Endometrium (tissue), 2 donors: ENCODE data around the gene NPHP3.

Source experiments
- FAIRE-seq: peaks from 2 replicates; lab custom pipeline; 2012; peaks lifted over from hg19 to GRCh38; lab: Jason Lieb, UNC
- donor health status: control.
- donor health status: control.

Gene NPHP3

GRCh38 chr3:132695422-132695821, 26.8 kb downstream of the NPHP3 start:
- FAIRE-seq = no peak

- no peak for FAIRE-seq
Observed at GRCh38 chr3:132694991-132695390, 27.2 kb downstream of the NPHP3 start.

DNA sequence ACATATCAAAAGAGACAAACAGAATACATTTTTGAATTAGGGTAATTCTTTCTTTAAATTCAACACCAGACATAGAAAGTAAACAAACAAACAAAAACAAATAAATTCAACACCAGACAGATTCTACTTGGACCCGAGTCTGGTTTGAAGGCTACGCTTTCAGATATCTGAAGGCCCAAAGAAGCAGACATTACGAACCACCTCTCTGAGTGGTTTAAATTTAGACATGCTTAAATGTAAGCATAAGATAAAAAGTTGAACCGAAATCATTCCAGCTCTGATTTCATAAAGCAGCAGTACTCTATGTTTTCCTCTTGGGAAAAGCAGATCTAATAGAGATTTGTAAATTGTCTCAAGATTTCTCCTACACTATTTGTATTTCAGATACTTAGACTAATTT, 32.2 kb downstream of the NPHP3 start:
- FAIRE-seq = no peak

- no peak for FAIRE-seq
Observed at GRCh38 chr3:132682201-132682600, 40.0 kb downstream of the NPHP3 start.

GRCh38 chr3:132681421-132681820, 40.8 kb downstream of the NPHP3 start:
- no peak for FAIRE-seq

DNA sequence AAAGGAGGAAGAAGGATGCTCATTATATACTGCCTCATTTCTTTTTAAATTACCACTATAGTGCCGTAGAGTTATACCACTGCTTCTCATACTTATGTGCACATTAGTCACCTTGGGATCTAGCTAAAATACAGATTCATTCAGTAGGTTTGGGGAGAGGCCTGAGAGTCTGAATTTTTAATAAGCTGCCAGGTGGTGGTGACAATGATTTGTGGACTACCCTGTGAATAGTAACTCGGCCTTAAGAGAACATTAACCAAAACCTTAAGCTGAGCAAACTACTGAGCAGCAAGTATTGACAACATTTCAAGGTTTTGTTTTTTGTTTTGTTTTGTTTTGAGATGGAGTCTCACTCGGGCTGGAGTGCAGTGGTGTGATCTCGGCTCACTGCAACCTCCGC, 42.3 kb downstream of the NPHP3 start:
- FAIRE-seq = no peak

- FAIRE-seq = no peak
Observed at GRCh38 chr3:132675408-132675807, 46.8 kb downstream of the NPHP3 start.

- FAIRE-seq = no peak
Observed at GRCh38 chr3:132669256-132669777, 52.9 kb downstream of the NPHP3 start.

- no peak for FAIRE-seq
Observed at GRCh38 chr3:132665230-132665745, 56.9 kb downstream of the NPHP3 start.

- FAIRE-seq = no peak
Observed at GRCh38 chr3:132662212-132662611, 60.0 kb downstream of the NPHP3 start.

DNA sequence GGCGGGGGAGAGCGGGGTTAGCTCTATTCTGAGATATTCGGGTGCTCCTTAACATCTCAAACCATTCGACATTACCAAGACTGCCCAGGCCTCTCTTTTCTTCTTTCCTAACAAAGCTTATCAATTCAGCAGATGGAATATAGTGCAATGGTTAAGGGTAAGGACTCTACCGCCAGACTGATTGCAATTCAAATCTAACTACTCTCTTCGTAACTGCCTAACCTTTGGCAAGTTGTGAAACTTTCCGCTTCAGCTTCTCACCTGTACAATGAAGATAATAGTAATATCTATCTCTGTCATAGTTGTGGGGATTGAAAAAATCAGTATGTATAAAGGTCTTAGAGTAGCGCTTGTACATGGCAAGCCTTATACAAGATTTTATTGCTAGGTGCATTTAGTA, 61.1 kb downstream of the NPHP3 start:
- no peak for FAIRE-seq

GRCh38 chr3:132660811-132661070, 61.5 kb downstream of the NPHP3 start:
- FAIRE-seq = no peak

DNA sequence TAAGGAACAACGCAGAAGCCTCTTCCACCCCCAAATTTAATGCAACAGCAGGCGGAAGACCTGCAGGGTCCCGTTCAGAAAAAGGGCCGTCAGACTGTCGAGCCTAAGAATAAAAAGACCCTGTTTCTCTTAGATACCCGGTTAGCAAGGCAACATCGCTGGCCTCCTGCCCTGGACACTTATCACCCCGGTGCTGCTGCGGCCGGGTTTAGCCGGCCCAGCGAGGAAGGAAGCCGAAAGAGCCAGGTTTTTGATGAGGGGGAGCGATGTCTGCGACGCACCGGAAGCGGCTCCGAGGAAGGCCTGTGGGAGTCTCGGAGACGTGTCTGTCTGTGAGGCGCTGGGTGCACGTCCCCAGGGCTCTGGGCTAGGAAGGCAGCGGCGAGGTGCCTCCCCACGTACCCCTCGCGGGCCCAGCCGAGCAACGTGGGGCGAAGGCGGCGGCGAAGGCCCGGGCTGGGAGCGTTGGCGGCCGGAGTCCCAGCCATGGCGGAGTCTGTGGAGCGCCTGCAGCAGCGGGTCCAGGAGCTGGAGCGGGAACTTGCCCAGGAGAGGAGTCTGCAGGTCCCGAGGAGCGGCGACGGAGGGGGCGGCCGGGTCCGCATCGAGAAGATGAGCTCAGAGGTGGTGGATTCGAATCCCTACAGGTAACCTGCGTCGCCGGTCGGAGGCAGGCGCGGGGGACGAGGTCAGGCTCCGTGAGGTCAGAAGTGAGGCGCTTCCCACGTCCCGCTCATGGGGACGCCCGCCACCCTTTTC, 62.0 kb downstream of the NPHP3 start, which contains the start of gene UBA5:
Gene UBA5, plus strand, starts transcription at position 278 of the 759 bp plus-strand sequence. Its CDS starts 209 bp downstream, at position 487.
- FAIRE-seq = no peak

GRCh38 chr3:132659365-132660051, 62.7 kb downstream of the NPHP3 start, which contains the start of gene ACAD11:
TSS of gene ACAD11 (minus strand) at chr3:132659809. CDS start at chr3:132659751, 58 bp downstream.
- no peak for FAIRE-seq

DNA sequence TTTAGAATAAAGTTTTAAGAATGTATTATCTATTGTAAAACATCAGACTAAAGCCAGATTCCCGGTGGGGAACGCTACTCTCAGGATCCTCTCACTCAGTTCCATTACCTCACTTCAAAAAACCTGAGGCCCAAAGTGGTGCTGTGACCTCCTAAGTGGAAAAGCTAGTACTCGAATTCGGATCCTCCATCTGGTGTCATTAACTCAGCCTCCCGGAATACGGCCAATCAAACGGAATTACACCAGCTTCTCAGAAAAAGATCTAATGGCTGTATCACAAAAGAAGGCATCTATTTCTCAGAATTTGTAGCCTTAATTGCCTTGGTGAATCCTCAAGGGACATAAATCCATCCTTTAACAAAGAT, 63.2 kb downstream of the NPHP3 start:
- FAIRE-seq = no peak

DNA sequence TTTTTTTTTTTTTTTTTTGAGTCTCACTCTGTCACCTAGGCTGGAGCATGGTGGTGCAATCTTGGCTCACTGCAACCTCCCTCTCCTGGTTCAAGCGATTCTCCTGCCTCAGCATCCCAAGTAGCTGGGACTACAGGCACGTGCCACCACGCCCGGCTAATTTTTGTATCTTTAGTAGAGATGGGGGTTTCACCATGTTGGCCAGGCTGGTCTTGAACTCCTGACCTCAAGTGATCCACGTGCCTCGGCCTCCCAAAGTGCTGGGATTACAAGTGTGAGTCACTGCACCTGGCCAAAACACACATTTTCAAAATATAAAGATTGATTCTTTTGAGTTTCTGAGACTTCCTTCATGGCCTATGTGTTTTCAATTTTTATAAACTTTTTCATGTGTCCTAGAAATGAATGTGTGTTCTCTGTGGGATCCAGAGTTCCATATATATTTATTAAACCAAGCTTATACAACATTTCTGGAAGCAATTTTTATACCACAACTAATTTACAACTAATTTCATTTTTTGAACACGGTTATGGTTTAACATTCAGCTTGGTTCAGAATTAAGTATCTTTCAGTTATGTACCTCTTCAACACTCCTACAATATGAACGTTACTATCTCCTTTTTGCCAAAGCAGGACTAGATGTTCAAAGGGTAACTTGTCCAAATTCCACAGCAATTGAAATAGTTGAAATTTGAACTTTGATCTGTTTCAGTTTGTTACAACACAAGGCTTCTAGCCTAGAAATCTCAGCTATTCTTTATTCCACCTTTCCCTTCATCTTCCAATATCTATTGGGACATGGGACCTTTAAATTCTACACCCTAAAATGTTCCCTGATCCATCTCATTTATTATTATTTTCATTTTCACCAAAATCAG, 64.1 kb downstream of the NPHP3 start:
- no peak for FAIRE-seq

- no peak for FAIRE-seq
Observed at GRCh38 chr3:132655471-132655870, 66.7 kb downstream of the NPHP3 start.

- no peak for FAIRE-seq
Observed at GRCh38 chr3:132654721-132655120, 67.5 kb downstream of the NPHP3 start.

GRCh38 chr3:132654190-132654589, 68.0 kb downstream of the NPHP3 start:
- FAIRE-seq = no peak

- no peak for FAIRE-seq
Observed at GRCh38 chr3:132652640-132653270, 69.5 kb downstream of the NPHP3 start.

GRCh38 chr3:132650153-132650552, 72.1 kb downstream of the NPHP3 start:
- FAIRE-seq = no peak

- FAIRE-seq = no peak
Observed at GRCh38 chr3:132645058-132645457, 77.2 kb downstream of the NPHP3 start.
